GM19023 (cell line): ENCODE data around the gene RIN3.

Experiments used
- ATAC-seq: cut with Tn5 transposase; IDR thresholded peaks from one replicate; pipeline ENCODE4 v1.9.1; 2021; ENCODE audit warnings: mild to moderate bottlenecking, moderate library complexity; ENCODE audit not compliant: unreplicated experiment

The RIN3 gene

GRCh38 chr14:92595267-92595666 lies 81.7 kb downstream of the RIN3 start:
- ATAC-seq = no peak

DNA sequence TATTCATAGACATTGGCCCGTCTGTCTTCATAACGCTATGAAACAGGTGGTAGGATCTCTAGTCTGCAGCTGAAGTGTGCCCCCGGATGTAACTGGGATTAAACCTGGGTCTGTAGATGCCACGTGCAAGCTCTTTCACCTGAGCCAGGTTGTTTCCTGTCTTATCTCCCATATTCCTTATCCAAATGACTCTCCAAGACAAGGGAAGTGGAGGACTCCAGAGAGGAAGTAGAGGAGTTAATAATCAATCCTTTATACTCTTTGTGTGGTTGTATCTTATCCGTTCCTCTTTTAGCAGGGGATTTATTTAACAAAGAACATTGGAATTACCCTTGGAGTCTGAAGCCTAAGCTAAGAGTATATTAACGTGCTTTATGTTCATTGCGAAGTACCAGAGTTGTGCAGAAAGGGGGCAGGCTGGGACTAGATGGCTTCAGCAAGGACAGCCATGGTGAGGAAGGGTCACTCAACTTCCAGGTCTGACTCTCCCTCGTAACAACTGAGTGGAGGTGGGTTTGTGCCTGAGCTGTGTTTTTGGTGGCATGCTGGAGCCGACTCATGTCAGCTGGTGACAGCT lies 82.8 kb downstream of the RIN3 start:
- ATAC-seq = no peak

GRCh38 chr14:92597906-92598905 lies 84.6 kb downstream of the RIN3 start:
- ATAC-seq = no peak

GRCh38 chr14:92599811-92600210 lies 86.2 kb downstream of the RIN3 start:
- no peak for ATAC-seq

DNA sequence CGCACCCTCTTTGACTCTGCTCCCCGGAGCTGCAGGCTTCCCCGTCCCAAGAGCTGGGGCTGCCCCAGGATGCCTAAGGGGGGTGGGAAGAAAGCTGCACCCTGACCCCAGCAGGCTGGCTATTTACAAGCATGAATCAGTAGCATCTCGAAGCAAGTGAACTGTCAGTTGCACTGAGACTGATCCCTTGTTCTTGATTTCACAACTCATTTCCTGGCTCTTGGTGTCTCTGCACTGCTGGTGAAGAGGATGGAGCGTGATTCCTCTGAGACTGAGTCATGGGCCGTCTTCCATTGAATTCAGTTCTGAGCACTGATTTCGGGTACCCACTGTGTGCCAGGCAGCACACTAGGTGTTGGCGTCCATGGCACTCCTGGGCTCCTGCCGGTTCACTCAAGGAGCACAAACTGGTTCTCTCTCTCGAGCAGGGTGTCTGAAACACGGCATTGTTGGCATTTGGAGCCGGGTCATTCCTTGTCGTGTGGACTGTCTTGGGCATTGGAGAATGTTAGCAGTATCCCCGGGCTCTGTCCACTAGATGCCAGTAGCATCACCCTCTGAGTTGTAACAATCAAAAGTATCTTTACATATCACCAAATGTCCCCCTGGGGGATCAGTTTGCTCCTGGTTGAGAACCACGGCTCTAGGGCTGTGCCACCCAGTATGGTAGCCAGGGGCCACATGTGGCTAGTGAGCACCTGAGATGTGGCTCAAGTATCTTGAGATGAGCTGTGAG lies 86.9 kb downstream of the RIN3 start:
- no peak for ATAC-seq

DNA sequence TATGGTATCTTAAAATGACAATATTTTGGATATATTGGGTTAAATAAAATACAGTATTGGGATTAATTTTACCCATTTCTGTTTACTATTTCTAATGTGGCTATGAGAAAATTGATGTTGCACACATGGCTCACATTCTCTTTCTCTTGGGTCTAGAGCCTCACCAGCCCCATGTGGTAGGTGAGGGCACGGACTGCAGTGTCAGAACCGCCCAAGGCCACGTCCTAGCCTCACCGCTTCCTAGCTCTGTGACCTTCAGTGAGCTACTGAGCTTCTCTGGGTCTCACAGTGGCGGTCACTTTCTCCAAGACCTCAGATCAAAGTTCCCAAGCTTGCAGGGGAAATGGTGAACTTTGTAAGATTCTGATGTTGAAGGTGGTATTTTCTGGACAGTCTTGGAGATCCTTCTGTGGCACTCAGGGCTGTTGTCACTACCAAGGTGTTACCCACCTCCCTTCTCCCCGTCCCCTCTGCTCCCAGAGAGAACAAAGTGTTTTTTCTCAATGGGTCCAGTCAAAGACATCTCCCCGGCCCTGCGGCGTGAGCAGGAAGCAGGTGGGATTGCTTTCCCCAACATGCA lies 87.6 kb downstream of the RIN3 start:
- ATAC-seq = no peak

DNA sequence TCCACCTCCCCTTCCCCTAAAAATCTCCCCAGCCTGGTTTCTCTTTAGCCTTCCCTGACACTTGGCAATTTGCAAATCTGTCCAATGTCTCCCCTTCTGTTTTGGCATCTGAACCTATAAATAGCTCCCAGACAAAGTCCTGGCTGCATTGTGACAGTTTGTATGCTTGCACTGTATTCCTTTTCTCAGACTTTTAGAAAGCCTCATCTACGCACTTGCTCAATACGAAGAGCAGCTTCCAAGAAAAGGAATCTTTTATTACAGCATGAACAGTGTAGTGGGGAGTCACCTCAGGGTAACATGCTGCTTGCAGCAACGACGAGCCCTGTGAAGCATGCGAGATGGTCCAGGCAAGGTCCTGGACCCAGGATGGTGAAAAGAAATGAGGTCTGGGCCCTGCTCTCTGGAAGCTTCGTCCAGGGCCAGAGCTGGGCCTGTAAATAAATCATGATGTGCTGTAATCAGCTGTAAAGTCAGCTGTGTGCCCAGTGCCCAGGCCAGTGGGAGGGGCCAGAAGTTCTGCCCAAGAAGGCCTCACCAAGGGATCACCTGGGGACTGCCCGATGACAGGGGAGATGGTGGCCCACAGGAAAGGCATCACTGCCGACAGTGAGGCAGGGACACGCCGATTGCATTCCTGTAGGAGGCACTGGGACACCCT lies 88.3 kb downstream of the RIN3 start:
- no peak for ATAC-seq

DNA sequence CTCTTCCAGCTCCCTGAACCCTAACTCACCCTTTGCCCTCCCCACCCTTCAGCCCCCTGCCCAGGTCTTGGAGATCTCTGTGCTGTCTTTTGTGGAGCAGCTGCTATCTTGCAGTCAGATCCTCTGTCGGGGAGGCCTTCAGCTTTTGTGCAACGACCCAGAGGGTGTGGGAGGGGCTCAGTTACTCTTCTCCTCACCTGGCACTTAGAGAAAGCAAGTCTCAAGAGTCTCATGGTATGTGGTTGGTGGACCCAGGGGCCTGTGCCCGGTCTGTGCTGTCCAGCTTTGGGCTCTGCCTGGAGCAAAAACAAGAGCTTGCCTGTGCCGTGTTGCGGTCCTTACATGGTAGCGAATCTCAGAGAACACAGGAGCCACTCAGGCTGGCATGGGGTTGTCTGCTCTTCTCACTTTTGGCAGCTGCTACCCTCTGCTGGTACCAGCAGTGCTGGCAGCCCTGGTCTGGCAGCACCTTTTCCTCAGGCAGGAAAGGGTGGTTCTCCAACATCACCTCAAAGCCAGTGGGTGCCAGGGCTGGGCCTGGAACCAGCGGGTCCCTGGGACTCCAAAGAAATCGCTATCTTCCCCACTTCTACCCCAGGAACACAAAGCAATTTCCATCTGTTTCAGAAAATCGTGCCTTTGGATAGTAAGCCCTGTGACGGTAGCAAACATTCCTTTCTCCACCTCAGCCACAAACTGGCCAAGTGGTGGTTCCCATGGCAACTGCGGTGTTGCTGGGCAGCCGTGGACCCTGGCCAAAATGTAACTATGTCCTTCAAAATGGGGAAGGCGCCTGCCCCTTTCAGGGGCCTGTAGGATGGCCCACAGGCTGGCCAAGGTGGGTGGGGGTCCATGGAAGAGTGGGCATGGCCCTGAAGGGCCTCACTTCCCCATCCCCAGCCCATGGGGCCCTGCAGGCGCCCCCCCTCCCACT lies 90.0 kb downstream of the RIN3 start:
- ATAC-seq = no peak

DNA sequence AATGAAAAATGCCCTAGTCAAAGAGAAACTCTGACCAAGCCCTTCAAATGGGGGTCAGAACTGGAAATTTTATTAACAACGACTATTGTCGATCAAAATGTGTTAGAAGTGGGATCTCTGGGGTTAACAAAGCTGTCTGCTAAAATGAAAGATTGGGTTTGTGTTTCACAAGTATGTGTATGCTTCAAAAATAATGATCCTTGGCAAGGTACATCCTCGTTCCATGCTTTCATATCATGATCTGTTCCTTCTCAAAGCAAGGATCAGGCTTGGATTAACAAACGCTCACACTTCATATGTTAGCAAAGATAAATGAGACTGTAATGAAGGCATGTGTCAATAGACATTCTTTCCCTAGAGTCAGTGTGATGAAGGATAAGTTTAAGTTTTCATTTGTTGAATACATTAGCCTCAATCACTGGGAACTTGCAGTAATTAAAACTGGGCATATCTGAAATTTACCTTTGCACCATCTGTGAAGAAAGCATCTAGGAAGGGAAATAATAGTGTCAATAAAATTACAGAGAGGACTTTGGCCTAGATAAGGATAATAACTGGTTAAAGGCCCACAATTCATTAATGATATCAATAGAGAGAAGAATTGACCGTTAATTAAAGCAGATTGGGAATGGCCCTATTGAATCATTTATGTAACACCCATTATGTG lies 91.8 kb downstream of the RIN3 start:
- no peak for ATAC-seq

- no peak for ATAC-seq
These were observed 93.7 kb downstream of the RIN3 start for GRCh38 chr14:92607251-92607650.

- ATAC-seq = no peak
These were observed 94.3 kb downstream of the RIN3 start for GRCh38 chr14:92607702-92608429.

DNA sequence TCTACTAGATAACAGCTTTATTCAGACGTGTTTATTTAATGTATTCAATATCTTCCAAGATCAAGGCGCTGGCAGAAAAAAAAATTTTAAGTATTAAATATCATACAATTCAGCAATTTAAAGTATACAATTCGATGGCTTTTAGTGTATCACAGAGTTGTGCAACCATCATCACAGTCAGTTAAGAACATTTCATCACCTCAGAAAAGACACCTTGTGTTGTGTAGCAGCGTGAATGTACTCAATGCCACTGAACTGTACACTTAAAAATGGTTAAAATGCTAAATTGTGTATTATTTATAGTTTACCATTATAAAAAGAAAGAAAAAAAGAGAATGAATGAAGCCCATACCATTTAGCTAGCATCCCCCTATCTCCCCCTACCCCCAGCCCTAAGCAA lies 96.4 kb downstream of the RIN3 start:
- ATAC-seq = no peak

DNA sequence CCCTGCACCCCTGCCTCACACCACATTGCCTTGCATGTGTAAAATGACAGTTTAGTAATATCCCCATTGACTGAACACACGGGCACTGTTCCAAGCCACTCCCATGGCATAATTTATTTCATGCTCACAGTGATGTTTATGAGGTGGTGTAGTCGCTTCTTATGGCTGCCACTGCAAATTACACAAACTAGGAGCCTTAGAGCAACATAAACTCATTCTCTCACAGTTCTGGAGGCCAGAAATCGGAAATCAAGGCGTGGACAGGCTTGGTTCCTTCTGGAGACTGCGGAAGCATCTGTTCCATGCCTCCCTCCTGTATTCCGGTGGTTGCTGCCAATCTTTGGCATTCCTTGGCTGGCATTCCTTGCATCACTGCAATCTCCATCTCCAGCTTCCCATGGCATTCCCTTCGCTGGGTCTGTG lies 97.3 kb downstream of the RIN3 start:
- no peak for ATAC-seq

- no peak for ATAC-seq
These were observed 99.6 kb downstream of the RIN3 start for GRCh38 chr14:92613008-92613658.

GRCh38 chr14:92613681-92614260 lies 100.2 kb downstream of the RIN3 start:
- no peak for ATAC-seq

DNA sequence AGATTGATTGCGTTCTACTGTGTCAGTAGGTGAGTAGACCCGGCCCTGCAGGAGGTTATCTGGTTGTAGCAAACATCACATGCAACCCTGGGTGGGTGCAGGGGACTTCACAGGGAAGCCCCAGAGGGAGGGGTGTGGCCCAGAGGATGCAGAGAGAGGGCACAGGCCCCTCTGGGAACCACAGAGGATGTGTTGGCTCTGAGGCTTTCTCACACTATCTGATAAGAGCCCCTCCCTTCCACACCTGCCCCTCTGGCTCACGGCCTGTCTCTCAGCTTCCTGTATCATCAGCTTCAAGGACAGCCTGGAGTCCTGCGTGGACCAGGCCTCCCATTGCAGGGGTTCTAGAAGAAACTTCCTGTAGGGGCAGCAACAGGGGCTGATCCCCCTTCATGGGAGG lies 101.9 kb downstream of the RIN3 start:
- peak; percentile 77 for ATAC-seq

GRCh38 chr14:92616178-92616577 lies 102.6 kb downstream of the RIN3 start:
- no peak for ATAC-seq

- ATAC-seq = no peak
These were observed 104.0 kb downstream of the RIN3 start for GRCh38 chr14:92617581-92617980.
